WERI-Rb-1 (cell line): ENCODE measurements around the gene RPLP1.

Experiments
- DNase-seq: peaks from one replicate; pipeline ENCODE4 v3.0.0-alpha.2; 2020
- H3K27ac ChIP-seq: fragments of 250-450 bp; sonication (Bioruptor Pico); 2 replicates; pipeline ENCODE4 v1.5.1; 2020; ENCODE audit warnings: mild to moderate bottlenecking, moderate library complexity
- H3K27me3 ChIP-seq: fragments of 250-450 bp; sonication (Bioruptor Pico); 2 replicates; pipeline ENCODE4 v1.5.1; 2021; ENCODE audit warnings: mild to moderate bottlenecking, low read depth, moderate library complexity; ENCODE audit not compliant: insufficient read depth, severe bottlenecking
- H3K36me3 ChIP-seq: fragments of 250-450 bp; sonication (Bioruptor Pico); 2 replicates; pipeline ENCODE4 v1.5.1; 2020; ENCODE audit warnings: mild to moderate bottlenecking, moderate library complexity
- H3K4me3 ChIP-seq: 2 replicates; pipeline ENCODE4 v1.5.1; 2011; ENCODE audit warnings: low read depth, mild to moderate bottlenecking, control low read depth, low read length
- H3K9me3 ChIP-seq: fragments of 250-450 bp; sonication (Bioruptor Pico); 2 replicates; pipeline ENCODE4 v1.5.1; 2021; ENCODE audit warnings: mild to moderate bottlenecking, moderate library complexity; ENCODE audit not compliant: severe bottlenecking
- CTCF ChIP-seq: IDR thresholded peaks from 2 replicates; pipeline ENCODE4 v1.5.1; 2011; ENCODE audit warnings: low read depth, mild to moderate bottlenecking, control low read depth, inconsistent platforms, low read length

The RPLP1 gene

DNA sequence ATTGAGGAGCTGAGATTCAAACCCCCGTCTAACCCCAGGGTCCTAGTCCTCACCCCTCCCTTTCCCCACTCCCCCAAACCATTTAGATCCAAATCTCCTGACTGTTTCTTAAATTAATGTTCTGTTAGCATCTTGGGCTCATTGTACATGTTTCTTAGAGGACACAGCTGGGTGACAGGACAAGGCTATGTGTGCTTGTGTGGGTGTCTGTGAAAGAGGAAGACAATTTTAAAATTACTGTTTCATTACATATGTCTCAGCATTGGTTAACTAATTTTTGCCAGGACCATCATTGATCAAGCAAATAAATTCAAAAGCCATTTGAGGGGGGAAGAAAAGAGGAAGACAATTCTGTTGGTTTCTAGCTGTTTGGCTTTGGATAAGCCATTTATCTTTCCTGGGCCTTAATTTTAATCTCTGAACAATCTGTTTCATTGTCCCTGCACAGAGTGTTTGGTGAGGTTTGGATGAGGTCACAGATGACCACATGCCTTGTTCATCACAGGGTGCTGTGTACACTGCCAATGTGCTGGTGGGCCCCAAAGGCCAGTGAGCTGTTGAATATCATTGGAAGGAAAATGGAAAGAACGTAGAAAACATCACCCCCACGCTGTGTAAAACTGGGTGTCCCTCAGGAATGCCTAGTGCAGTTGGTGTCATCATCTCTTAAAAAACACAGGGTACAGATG is 51.9 kb downstream of the RPLP1 start:
- Histone ChIP-seq H3K27ac (no peak overlapping the region), H3K36me3 (no peaks in the 10 kb centered on the region), H3K9me3 (no peaks in the 10 kb centered on the region), H3K4me3 (no peak overlapping the region), H3K27me3 (no peaks in the 10 kb centered on the region)
- TF ChIP-seq CTCF, result no peak
- no peak for DNase-seq
